Measurements from ENCODE around the gene NTN3.
"Not testable (repeated sequence)": the region's sequence is repeated elsewhere in the genome, so short reads cannot be mapped to it uniquely, and the experiment has no call there.

NTN3 gene

DNA sequence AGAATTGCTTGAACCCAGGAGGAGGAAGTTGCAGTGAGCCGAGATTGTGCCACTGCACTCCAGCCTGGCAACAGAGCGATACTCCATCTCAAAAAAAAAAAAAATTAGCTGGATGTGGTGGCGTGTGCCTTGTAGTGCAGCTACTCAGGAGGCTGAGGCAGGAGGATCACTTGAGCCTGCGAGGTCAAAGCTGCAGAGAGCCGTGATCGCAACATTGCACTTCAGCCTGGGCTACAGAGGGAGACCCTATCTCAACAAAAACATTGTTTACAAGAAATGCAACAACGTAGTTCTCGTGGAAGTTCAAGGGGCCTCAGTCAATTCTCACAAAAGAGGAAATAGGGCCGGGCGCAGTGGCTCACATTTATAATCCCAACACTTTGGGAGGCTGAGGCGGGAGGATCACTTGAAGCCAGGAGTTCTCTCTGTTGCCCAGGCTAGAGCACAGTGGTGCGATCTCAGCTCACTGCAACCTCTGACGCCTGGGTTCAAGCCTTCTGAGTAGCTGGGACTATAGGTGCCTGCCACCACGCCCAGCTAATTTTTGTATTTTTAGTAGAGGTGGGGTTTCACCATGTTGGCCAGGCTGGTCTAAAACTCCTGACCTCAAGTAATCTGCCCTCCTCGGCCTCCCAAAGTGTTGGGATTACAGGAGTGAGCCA is 29.8 kb upstream of the NTN3 start:
- not testable (repeated sequence) for DNase-seq

- no peak for DNase-seq
Measured at GRCh38 chr16:2443555-2443954, 27.5 kb upstream of the NTN3 start.

GRCh38 chr16:2447920-2448583 is 23.0 kb upstream of the NTN3 start:
- no peak for DNase-seq

- no peak for DNase-seq
Measured at GRCh38 chr16:2449118-2449517, 22.0 kb upstream of the NTN3 start.

- no peak for DNase-seq
Measured at GRCh38 chr16:2450535-2450934, 20.6 kb upstream of the NTN3 start.

DNA sequence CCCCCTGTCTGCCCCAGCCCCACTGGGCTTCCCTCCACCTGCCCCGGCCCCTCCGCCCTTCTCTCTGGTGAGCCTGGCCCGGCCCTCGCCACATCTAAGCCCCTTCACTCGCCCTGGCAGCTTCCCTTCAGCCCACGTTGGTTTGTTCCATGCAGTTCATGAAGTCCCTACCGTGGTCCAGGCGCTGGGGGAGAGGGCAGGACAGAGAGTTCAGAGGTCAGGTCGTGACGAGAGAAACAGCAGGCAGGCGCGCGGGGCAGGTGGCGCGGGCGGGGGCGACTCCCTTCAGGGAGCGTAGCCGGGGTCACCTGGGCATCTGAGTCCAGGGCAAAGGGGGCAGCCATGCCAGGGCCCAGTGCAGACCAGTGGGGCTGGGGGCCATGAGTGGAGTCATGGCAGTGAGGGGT is 20.1 kb upstream of the NTN3 start:
- DNase-seq = no peak

DNA sequence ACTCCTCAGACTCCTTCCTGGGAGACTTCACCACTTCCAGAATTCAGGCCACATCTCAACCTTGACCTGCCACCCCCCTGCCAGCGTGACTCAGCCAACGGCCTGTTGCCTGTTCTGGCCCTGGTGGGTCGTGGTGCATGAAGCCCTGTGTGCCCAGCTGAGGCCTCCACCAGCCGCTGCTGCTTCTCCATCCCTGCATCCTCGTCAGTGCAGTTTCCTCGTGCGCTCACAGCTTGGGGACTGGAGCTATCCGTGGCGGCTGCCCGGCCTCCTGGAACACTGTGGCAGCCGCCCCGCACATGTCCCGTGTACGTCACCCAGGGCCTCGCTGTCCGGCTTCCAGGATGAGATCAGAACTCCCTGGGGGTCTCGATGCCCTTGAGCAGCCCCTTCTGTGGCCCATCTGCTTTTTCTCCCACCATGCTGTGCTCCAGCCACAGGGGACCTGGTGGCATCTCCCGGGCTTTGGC is 19.2 kb upstream of the NTN3 start:
- DNase-seq = no peak

DNA sequence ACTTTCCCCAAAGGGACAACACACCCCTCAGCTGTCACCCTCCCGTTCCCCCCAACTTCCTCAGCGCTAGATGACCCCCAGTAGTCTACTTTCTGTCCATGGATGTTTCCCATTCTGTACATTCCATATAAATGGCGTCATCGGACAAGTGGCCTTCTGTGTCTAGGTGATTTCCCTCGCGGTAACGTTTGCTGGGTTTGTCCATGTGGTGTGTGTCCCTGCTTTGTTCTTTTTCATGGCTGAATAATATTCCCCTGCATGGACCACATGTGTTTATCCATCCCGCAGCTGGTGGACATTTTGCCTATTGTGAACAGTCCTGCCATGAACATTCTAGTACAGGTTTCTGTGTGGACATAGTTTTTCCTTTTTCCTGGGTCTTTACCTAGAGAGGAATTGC is 18.4 kb upstream of the NTN3 start:
- DNase-seq = no peak

DNA sequence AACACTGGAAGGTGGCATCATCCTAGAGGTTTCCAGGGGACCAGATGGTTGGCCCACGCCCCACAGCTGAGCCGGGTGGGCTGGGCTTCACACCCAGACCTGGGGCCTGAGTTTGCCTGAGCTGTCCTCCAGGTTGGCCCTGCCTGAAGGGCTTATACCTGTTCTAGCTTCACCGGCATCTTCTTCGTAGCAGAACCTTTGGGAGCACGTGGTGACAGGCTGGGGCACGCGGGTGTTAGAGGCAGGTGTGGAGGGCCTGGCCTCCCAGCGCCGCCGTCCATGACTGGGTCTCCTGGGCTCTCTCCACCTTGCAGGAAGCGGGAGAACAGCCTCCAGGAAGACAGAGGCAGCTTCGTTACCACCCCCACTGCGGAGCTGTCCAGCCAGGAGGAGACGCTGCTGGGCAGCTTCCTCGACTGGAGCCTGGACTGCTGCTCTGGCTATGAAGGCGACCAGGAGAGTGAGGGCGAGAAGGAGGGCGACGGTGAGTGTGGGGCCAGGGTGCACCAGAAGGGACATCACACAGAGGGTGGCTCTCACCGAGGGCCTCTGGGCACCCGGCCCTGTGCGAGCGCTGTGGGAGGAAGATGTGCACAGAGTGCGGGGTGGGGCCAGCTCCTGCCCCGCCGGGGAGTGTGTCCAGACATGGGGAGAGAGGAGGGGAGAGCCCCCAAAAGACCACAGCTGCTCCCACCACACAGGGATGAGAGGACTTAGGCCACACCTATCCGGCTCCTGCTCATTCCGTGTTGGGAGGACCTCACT is 15.8 kb upstream of the NTN3 start:
- no peak for DNase-seq

- DNase-seq = no peak
Measured at GRCh38 chr16:2456551-2457153, 14.4 kb upstream of the NTN3 start.

- DNase-seq = no peak
Measured at GRCh38 chr16:2457267-2457666, 13.8 kb upstream of the NTN3 start.

- DNase-seq = no peak
Measured at GRCh38 chr16:2457946-2458345, 13.2 kb upstream of the NTN3 start.

DNA sequence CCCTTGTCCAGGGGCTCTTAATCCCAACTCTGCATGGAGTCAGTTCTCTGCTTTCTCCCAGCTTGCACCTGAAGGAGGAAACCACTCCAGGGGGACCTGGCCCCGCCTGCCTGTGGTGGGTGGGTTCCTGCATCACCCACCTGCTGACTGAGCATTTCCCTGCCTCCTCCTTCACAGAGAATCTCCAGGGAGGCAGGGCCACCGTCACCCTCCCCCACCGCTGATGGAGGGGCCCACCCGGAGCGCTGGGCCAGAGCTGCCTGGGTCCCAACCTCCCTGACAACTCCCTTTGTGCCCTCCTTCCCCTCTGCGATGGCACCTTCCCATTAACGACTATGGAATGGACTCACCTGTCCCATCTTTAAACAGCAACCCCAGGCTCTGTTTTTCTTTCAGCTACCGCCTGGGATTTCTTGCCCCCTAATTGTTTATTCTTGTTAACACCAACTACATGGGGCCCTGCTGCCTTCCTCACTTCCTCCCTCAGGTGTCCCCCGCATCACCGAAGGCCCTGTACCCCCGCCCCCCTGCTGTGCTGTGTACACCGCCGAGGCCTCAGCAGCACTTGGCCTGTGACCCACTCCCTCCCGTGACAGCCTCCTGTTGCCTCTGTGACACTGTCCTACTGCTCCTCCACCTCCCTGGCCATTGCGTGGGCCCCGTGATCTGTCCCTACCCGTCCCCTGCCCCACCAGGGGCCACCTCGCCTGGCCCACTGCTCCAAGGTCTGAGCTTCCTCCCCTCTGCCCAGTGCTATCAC is 12.0 kb upstream of the NTN3 start:
- DNase-seq = no peak

- DNase-seq = peak; percentile 88
Measured at GRCh38 chr16:2459647-2460390, 11.3 kb upstream of the NTN3 start, which contains the start of gene TEDC2. Gene TEDC2 (plus strand): TSS chr16:2460109. CDS start chr16:2460145, 36 bp downstream.

DNA sequence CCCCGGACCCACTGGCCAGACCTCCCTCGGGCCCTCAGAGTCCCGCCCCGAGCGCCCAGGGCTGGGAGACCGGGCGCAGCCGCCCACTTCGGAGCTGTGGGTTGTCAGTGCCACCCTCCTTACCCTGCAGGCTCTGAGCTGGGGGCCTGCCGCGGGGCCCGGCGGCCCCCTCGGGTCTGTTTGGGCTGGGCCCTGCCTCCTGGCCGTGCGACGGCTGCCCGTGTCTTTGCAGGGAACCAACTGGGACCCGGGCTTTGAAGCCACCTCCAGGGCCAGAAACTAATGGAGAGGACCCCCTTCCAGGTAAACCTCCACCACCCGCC is 10.7 kb upstream of the NTN3 start:
- DNase-seq = no peak

- DNase-seq = no peak
Measured at GRCh38 chr16:2460916-2461315, 10.2 kb upstream of the NTN3 start.

DNA sequence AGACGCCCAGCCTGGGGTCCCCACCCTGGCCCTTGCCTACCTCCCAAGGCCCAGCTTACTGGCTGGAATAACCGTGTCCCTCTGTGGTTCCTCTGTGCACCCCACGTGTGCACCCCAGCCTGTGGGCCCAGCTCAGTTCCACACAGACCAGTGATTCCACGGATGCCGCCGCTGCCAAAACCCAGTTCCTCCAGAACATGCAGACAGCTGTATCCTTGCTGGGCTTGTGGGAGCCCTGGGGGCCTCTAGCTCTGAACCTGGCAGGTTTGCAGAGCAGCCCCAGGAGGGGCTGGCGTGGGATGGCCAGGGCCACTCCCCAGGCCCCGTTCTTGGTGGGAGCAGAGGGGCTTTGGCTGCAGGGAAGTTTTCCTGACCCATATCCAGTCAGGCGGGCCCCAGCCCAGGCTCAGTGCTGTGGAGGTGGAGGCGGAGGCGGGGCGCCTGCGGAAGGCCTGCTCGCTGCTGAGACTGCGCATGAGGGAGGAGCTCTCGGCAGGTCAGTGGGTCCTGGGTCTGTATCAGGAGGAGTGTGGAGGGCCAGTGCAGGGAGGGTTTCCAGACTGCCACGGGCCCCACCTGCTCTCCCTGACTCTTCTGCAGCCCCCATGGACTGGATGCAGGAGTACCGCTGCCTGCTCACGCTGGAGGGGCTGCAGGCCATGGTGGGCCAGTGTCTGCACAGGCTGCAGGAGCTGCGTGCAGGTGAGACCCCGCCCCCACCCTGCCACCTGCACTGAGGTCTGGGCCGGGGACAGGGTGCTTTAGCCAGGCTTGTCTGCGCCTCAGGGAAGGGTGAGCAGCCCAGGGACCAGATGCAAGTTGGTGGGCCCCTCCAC is 8.8 kb upstream of the NTN3 start:
- no peak for DNase-seq

GRCh38 chr16:2464333-2464732 is 6.8 kb upstream of the NTN3 start:
- DNase-seq = no peak

- no peak for DNase-seq
Measured at GRCh38 chr16:2465653-2466415, 5.3 kb upstream of the NTN3 start.
